HFF-Myc (cell line): ENCODE data around the gene KRT6A.
A peak's percentile ranks its signal among the peaks of the same experiment; 100 is the strongest.
"Not testable (repeated sequence)": the region's sequence is repeated elsewhere in the genome, so short reads cannot be mapped to it uniquely, and the experiment has no call there.

Experiments
- DNase-seq: peaks from one replicate; pipeline ENCODE4 v3.0.0-alpha.2; 2011; ENCODE audit warnings: low read depth; ENCODE audit errors: extremely low read depth
- H3K4me3 ChIP-seq: replicated peaks from 2 replicates; pipeline ENCODE4 v1.5.1; 2011; ENCODE audit warnings: low read depth, mild to moderate bottlenecking, control low read depth, low read length
- CTCF ChIP-seq: IDR thresholded peaks from 2 replicates; pipeline ENCODE4 v1.5.1; 2012; ENCODE audit warnings: mild to moderate bottlenecking, low read depth, low read length, control low read depth; ENCODE audit errors: missing control alignments

Gene KRT6A

GRCh38 chr12:52502877-52503276 lies 9.8 kb upstream of the KRT6A start:
- no peak for DNase-seq
- no peak for TF ChIP-seq CTCF
- no peak overlapping the region for H3K4me3 ChIP-seq

GRCh38 chr12:52501490-52501889 lies 8.4 kb upstream of the KRT6A start:
- DNase-seq: no peak
- H3K4me3 ChIP-seq: no peak overlapping the region
- no peak for TF ChIP-seq CTCF

DNA sequence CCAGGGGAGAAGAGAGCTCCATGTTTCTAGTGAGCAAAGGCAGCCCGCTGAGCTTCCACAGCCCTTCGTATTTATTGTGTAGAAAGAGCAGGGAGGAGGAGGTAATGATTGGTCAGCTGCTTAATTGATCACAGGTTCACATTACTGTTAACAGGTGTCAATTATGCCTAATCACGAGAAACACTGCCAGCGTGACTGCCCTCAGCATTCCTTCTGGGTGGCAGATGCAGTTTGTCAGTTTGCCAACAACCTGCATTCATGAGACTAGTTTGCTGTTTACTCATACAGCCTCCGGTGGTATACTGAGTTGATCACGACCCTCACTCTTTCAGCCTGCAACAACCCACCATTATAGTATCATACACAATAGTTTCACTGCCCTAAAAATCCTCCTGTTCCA lies 7.5 kb upstream of the KRT6A start:
- DNase-seq, H3K4me3 ChIP-seq: not testable (repeated sequence)

DNA sequence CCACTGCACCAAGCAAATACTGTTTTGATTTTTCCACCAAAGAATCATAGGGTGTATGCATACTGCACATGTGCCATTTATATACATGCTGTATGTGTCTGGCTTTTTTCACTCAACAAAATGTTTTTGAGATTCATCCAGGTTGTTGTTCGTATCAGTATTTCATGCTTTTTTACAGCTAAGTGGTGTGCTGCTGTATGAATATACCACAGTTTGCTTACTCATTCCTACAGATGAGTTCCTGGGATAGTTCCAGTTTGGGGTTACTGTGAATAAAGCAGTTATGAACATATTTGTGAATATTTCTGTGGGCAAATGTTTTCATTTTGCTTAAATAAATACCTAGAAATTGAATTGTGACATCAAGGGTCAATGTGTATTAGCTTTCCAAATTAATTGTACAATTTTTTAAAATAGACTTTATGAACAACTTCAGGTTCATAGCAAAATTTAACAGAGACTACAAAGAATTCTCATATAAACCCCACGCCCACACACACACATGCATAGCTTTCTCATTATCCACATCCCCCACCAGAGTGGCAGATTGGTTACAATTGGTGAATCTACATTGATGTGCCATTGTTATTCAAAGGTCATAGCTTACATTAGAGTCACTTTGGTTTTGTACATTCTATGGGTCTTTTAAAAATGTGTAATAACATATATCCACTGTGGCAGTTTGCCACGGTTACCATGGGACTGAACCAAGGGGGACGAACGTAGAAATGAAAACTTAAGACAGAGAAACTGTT lies 6.9 kb upstream of the KRT6A start:
- no peak for DNase-seq
- H3K4me3 ChIP-seq: no peak overlapping the region
- TF ChIP-seq CTCF: no peak

- DNase-seq: no peak
- no peak overlapping the region for H3K4me3 ChIP-seq
- TF ChIP-seq CTCF: no peak
Observed at GRCh38 chr12:52498946-52499345, 5.9 kb upstream of the KRT6A start.

DNA sequence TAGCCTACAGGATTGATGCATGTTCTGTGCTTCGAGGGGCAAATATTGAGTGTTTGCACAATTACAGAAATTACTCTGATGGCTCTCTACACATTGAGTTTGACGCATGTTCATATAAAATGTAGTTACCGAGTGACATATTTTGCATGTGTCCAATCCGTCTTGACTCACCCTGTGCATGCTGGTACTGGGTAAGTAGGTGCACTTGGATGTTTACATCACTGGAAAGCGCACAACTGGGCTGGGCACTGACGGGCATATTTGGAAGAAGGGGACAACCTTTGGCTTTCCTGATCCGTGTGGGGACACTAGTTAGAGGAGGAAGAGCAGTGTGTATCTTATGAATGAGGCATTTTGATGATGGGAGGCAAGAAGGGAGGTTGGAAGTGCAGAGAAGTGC lies 4.9 kb upstream of the KRT6A start:
- no peak for TF ChIP-seq CTCF
- DNase-seq: no peak
- H3K4me3 ChIP-seq: no peak overlapping the region

DNA sequence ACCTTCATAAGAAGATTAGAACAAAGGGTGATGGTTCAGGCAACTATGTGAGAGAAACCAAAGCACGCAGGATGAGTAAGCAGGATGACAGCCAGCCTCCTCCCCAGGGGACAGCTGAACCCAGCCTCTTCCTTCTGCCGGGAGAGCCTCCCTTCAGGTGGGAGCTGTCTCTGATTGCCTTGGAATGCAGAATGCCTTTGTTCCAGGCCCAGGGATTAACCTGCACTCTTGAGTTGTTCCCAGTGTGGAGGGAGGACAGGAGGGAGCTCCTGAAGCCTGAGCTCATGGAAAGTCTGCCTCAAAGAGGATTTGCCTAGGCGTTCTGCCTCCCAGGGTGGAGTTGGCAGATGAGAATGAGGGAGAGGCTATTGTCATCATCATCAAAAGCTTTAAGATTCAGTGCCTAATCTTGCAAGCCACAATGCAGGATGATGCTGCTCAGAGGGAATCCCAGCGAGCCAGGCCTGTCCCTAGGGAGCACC lies 3.6 kb upstream of the KRT6A start:
- DNase-seq: peak; percentile 5
- TF ChIP-seq CTCF: no peak
- H3K4me3 ChIP-seq: no peak overlapping the region
